ENCODE data around the gene TMEM87B. TPM values are rescaled to one million over a fixed set of nuclear protein-coding genes. Genes with fewer than 3 reads are reported as not detected.

The TMEM87B gene
- total RNA-seq, 1 experiment from 2014 or later = 24.4 TPM

GRCh38 chr2:112155331-112156151, 100.5 kb downstream of the TMEM87B start:
- H3K27ac ChIP-seq = no peak overlapping the region
- H3K9me3 ChIP-seq (ENCODE audit: insufficient read depth, low read depth) = no peaks in the 10 kb centered on the region
- no peaks in the 10 kb centered on the region for H3F3A ChIP-seq (ENCODE audit: insufficient read depth, low read depth)
- no peaks in the 10 kb centered on the region for H3K36me3 ChIP-seq (ENCODE audit: low read depth)
- CTCF ChIA-PET = no interaction called here
- no TSS peak for BruUV-seq (replicated peaks)
- DNase-seq = no peak
- TF ChIP-seq CTCF (conservative IDR thresholded peaks at IDR 0.05) (no peak), EZH2 (IDR thresholded peaks at IDR 0.05; ENCODE audit: low read depth) (no peak)
- H4K20me1 ChIP-seq (ENCODE audit: insufficient read depth) = no peaks in the 10 kb centered on the region
- intact Hi-C loops (cut with micrococcal nuclease; ENCODE audit: unreplicated experiment) = no loop called here
- no peak overlapping the region for H3K4me2 ChIP-seq
- no peaks in the 10 kb centered on the region for H3K9me2 ChIP-seq (ENCODE audit: insufficient read depth)
- no peaks in the 10 kb centered on the region for H3K4me1 ChIP-seq (replicated peaks; ENCODE audit: insufficient read depth)
- H2AFZ ChIP-seq = peak overlapping the region; percentile 22; the same call in 1 of the 2 replicates
- H3K27me3 ChIP-seq (ENCODE audit: insufficient read depth, low read depth) = no peaks in the 10 kb centered on the region
- no peak overlapping the region for H3K4me3 ChIP-seq
- POLR2A ChIA-PET (ENCODE audit: unreplicated experiment) = no interaction called here
- no peaks in the 10 kb centered on the region for H3K79me2 ChIP-seq (ENCODE audit: low read depth)

GRCh38 chr2:112156152-112156986, 101.3 kb downstream of the TMEM87B start:
- Histone ChIP-seq H3K9me3 (ENCODE audit: insufficient read depth, low read depth) (no peaks in the 10 kb centered on the region), H3K4me1 (replicated peaks; ENCODE audit: insufficient read depth) (no peaks in the 10 kb centered on the region), H3K9me2 (ENCODE audit: insufficient read depth) (no peaks in the 10 kb centered on the region), H3F3A (ENCODE audit: insufficient read depth, low read depth) (no peaks in the 10 kb centered on the region), H3K4me3 (no peak overlapping the region), H3K79me2 (ENCODE audit: low read depth) (no peaks in the 10 kb centered on the region), H3K27ac (no peak overlapping the region), H3K27me3 (ENCODE audit: insufficient read depth, low read depth) (no peaks in the 10 kb centered on the region), H2AFZ (no peak overlapping the region), H3K4me2 (no peak overlapping the region), H4K20me1 (ENCODE audit: insufficient read depth) (no peaks in the 10 kb centered on the region), H3K36me3 (ENCODE audit: low read depth) (no peaks in the 10 kb centered on the region)
- POLR2A ChIA-PET (ENCODE audit: unreplicated experiment) = no interaction called here
- CTCF ChIA-PET = no interaction called here
- TF ChIP-seq EZH2 (IDR thresholded peaks at IDR 0.05; ENCODE audit: low read depth) (no peak), CTCF (conservative IDR thresholded peaks at IDR 0.05) (no peak)
- no TSS peak for BruUV-seq (replicated peaks)
- intact Hi-C loops (cut with micrococcal nuclease; ENCODE audit: unreplicated experiment) = no loop called here
- no peak for DNase-seq

DNA sequence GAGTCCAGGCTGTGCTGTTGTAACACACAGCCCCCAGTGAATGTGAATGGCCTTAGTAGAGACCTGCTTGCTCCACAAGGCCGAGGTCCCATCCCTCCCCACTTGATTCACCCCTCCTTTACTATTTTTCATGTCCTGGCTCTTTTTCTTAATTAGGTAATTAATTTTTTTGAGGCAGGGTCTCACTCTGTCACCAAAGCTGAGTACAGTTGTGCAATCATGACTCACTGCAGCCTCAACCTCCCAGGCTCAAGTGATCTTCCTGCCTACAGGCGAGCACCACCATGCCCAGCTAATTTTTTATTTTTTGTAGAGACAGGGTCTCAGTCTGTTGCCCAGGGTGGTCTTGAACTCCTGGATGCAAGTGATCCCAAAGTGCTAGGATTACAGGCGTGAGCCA, 102.4 kb downstream of the TMEM87B start:
- TF ChIP-seq EZH2 (IDR thresholded peaks at IDR 0.05; ENCODE audit: low read depth) (no peak), CTCF (conservative IDR thresholded peaks at IDR 0.05) (no peak)
- no peak for DNase-seq
- H4K20me1 ChIP-seq (ENCODE audit: insufficient read depth) = no peaks in the 10 kb centered on the region
- no peak overlapping the region for H3K4me2 ChIP-seq
- no peak overlapping the region for H3K4me3 ChIP-seq
- H3K9me3 ChIP-seq (ENCODE audit: insufficient read depth, low read depth) = no peaks in the 10 kb centered on the region
- H3K36me3 ChIP-seq (ENCODE audit: low read depth) = no peaks in the 10 kb centered on the region
- no peak overlapping the region for H2AFZ ChIP-seq
- intact Hi-C loops (cut with micrococcal nuclease; ENCODE audit: unreplicated experiment) = no loop called here
- BruUV-seq (replicated peaks) = no TSS peak
- POLR2A ChIA-PET (ENCODE audit: unreplicated experiment) = interaction anchor here (0.5 kb wide), 1 partner anchor 154 kb away, joined by 3 read pairs; no protein-coding TSS in a partner anchor
- no peak overlapping the region for H3K27ac ChIP-seq
- no peaks in the 10 kb centered on the region for H3K9me2 ChIP-seq (ENCODE audit: insufficient read depth)
- no peaks in the 10 kb centered on the region for H3K4me1 ChIP-seq (replicated peaks; ENCODE audit: insufficient read depth)
- H3K79me2 ChIP-seq (ENCODE audit: low read depth) = no peaks in the 10 kb centered on the region
- no peaks in the 10 kb centered on the region for H3K27me3 ChIP-seq (ENCODE audit: insufficient read depth, low read depth)
- H3F3A ChIP-seq (ENCODE audit: insufficient read depth, low read depth) = no peaks in the 10 kb centered on the region
- CTCF ChIA-PET = no interaction called here

Measured in PC-9 (cell line).